ENCODE data around the gene GRB7. TPM values are rescaled to one million over a fixed set of nuclear protein-coding genes. Genes with fewer than 3 reads are reported as not detected.

GRB7 gene
- polyA plus RNA-seq, 1 donor (not counting 4 experiments of a cell fraction or from before 2014, with no cell fraction given), result 4.2 TPM

GRCh38 chr17:39739885-39740356 lies 2.2 kb downstream of the GRB7 start:
- no peak for FAIRE-seq
- Histone ChIP-seq H3K4me1 (ENCODE audit: control insufficient read depth, extremely low read depth, insufficient read depth, low read length) (peaks cover 28% of the 10 kb centered on the region), H3K36me3 (ENCODE audit: control insufficient read depth in 2 of 2, extremely low read depth in 1 of 2, insufficient read depth in 2 of 2, low read length in 2 of 2) (peaks cover 17 to 22% of the 10 kb centered on the region in 2 experiments), H3K9me3 (ENCODE audit: control insufficient read depth, low read depth, low read length) (no peaks in the 10 kb centered on the region), H3K4me2 (ENCODE audit: control insufficient read depth, extremely low read depth, insufficient read depth, low read depth, low read length) (peak overlapping the region; percentile 85), H3K9ac (ENCODE audit: control insufficient read depth, extremely low read depth, insufficient read depth, low read length) (peak overlapping the region; percentile 99), H4K20me1 (ENCODE audit: control insufficient read depth, extremely low read depth, insufficient read depth, low read length) (no peaks in the 10 kb centered on the region), H3K27ac (ENCODE audit: control insufficient read depth, insufficient read depth, low read length) (peak overlapping the region; percentile 96), H3K4me3 (ENCODE audit: control insufficient read depth in 2 of 3, extremely low read depth in 1 of 3, insufficient read depth in 2 of 3, low read depth in 1 of 3, low read length in 3 of 3) (peak overlapping the region; percentile 73 to 89 (median 84)), H3K79me2 (ENCODE audit: control insufficient read depth, insufficient read depth, low read length) (no peaks in the 10 kb centered on the region), H2AFZ (ENCODE audit: control insufficient read depth, low read length) (peak overlapping the region; percentile 38), H3K27me3 (ENCODE audit: control insufficient read depth, extremely low read depth, insufficient read depth, low read length) (no peaks in the 10 kb centered on the region), H3K9me1 (ENCODE audit: control insufficient read depth, extremely low read depth, insufficient read depth, low read length) (no peaks in the 10 kb centered on the region)
- TF ChIP-seq EZH2 (IDR thresholded peaks at IDR 0.05; ENCODE audit: low read length) (no peak), CTCF (optimal IDR thresholded peaks at IDR 0.05 in 1 of 3, IDR thresholded peaks at IDR 0.05 in 1 of 3, conservative IDR thresholded peaks at IDR 0.05 in 1 of 3; ENCODE audit: extremely low read depth in 1 of 3, insufficient read depth in 2 of 3, low read length in 3 of 3) (no peak)
- no peak for DNase-seq (ENCODE audit: low read depth, low spot score)
- dilution Hi-C loops (cut with MboI; ENCODE audit: extremely low pct_ligation_motif_present, low sequenced_read_pairs), result no loop called here

GRCh38 chr17:39740357-39741111 lies 2.8 kb downstream of the GRB7 start:
- dilution Hi-C loops (cut with MboI; ENCODE audit: extremely low pct_ligation_motif_present, low sequenced_read_pairs), result no loop called here
- Histone ChIP-seq H3K27ac (ENCODE audit: control insufficient read depth, insufficient read depth, low read length) (peak overlapping the region; percentile 96), H3K9me1 (ENCODE audit: control insufficient read depth, extremely low read depth, insufficient read depth, low read length) (no peaks in the 10 kb centered on the region), H3K4me3 (ENCODE audit: control insufficient read depth in 2 of 3, extremely low read depth in 1 of 3, insufficient read depth in 2 of 3, low read depth in 1 of 3, low read length in 3 of 3) (peak overlapping the region; percentile 73 to 89 (median 84)), H3K9me3 (ENCODE audit: control insufficient read depth, low read depth, low read length) (no peaks in the 10 kb centered on the region), H3K27me3 (ENCODE audit: control insufficient read depth, extremely low read depth, insufficient read depth, low read length) (no peaks in the 10 kb centered on the region), H3K4me1 (ENCODE audit: control insufficient read depth, extremely low read depth, insufficient read depth, low read length) (peaks cover 28% of the 10 kb centered on the region), H2AFZ (ENCODE audit: control insufficient read depth, low read length) (no peak overlapping the region), H3K36me3 (ENCODE audit: control insufficient read depth in 2 of 2, extremely low read depth in 1 of 2, insufficient read depth in 2 of 2, low read length in 2 of 2) (peaks cover 20 to 24% of the 10 kb centered on the region in 2 experiments), H4K20me1 (ENCODE audit: control insufficient read depth, extremely low read depth, insufficient read depth, low read length) (no peaks in the 10 kb centered on the region), H3K9ac (ENCODE audit: control insufficient read depth, extremely low read depth, insufficient read depth, low read length) (peak overlapping the region; percentile 99), H3K79me2 (ENCODE audit: control insufficient read depth, insufficient read depth, low read length) (no peaks in the 10 kb centered on the region), H3K4me2 (ENCODE audit: control insufficient read depth, extremely low read depth, insufficient read depth, low read depth, low read length) (peak overlapping the region; percentile 85)
- peak; percentile 93 for FAIRE-seq
- TF ChIP-seq CTCF (optimal IDR thresholded peaks at IDR 0.05 in 1 of 3, IDR thresholded peaks at IDR 0.05 in 1 of 3, conservative IDR thresholded peaks at IDR 0.05 in 1 of 3; ENCODE audit: extremely low read depth in 1 of 3, insufficient read depth in 2 of 3, low read length in 3 of 3) (no peak), EZH2 (IDR thresholded peaks at IDR 0.05; ENCODE audit: low read length) (no peak)
- peak; percentile 92 for DNase-seq (ENCODE audit: low read depth, low spot score)
